Left colon (tissue), 2 donors: Measurements from ENCODE around the gene SBF2. TPM values are rescaled to one million over a fixed set of nuclear protein-coding genes. Genes with fewer than 3 reads are reported as not detected.
"Not testable (repeated sequence)": the region's sequence is repeated elsewhere in the genome, so short reads cannot be mapped to it uniquely, and the experiment has no call there.

Experiments
- ATAC-seq: fragments of 200-7000 bp; cut with Tn5 transposase; one replicate; pipeline ENCODE4 v1.9.1; 2020; ENCODE audit warnings: mild to moderate bottlenecking, moderate library complexity
- DNase-seq, 2 donors: peaks; one replicate each; pipeline ENCODE4 v3.0.0-alpha.2; 2020
- intact Hi-C, 2 donors: fragments of 100-400 bp; cut with DNase I in 1 of 2; cut with micrococcal nuclease in 1 of 2; formaldehyde crosslinking; loops; one replicate each; pipeline versions ENCODE4 v1.11.2 to v1.14.0; 2022; cut with DNase I, micrococcal nuclease
- total RNA-seq, 2 donors: library from RNA; stranded (reverse); fragmentation: NEBNext Ultra II Directional; extraction: Animal tissue kit (Norgen Biotek cat#: 25700); gene quantifications; one replicate each; pipeline ENCODE4 v1.2.1, GENCODE V29; 2021
- donor health status: DM: no; HTN: no; CAD: no.
- donor health status: DM: yes; HTN: yes; CAD: no.

SBF2 gene
- total RNA-seq, 2 donors from 2014 or later, result 46.4 to 49.9 TPM

DNA sequence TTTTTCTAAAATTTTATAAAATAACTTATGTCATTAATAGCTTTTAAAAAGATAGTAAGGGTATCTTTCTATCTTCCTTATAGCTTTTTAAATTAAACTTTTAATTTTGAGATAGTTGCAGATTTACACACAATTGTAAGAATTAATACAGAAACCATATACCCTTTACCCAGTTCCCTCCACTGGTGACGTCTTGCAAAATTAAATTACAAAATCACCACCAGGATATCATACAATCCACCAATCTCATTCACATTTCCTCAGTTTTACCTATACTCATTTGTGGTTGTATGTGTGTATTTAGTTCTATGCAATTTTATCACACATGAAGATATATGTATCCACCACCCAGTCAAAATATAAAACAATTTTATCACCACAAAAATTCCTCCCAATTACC lies 10.0 kb downstream of the SBF2 start:
- ATAC-seq, result no peak
- no peak for DNase-seq
- intact Hi-C loops, result no loop called here

- intact Hi-C loops, result no loop called here
- no peak for DNase-seq
- no peak for ATAC-seq
Measured at GRCh38 chr11:10282117-10282516, 11.9 kb downstream of the SBF2 start.

- intact Hi-C loops, result no loop called here
- ATAC-seq (no peak), DNase-seq (no peak)
Measured at GRCh38 chr11:10275714-10276113, 18.3 kb downstream of the SBF2 start.

DNA sequence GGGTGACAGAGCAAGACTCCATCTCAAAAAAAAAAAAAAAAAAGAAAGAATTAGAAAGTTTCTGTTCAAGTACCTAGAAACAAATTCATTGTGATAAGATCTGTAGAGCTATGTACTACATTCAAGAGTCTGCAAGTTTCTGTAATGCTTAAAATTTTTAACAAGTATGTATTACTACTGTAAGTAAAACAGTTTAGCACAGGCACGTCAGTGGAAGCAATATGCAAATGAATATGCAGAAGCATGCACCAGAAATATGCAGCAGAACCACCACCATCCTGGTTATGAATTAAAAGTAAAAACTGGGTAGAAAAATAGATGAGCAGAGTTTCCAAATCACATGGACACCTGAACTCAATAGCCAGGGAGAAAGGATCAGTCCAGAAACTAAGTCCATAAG lies 19.3 kb downstream of the SBF2 start:
- intact Hi-C loops, result no loop called here
- ATAC-seq (no peak), DNase-seq (no peak)

DNA sequence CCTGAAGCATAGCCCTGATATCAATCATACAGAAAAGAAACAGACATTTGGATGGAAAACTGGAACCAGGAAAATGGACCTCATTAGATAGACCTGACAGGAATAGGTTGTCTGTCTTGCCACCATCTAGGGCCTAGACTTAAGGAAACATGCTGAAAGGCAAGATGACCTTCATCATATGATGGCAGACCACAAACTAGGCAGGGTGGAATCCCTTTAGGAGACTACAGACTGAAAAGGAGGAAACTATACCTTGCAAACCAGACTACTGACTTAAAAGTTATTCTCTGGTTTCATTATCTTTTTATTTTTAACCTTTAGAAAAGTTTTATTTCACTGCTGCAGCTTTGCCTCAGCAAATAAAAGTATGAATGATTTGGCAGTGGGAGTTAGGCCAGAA lies 20.3 kb downstream of the SBF2 start:
- ATAC-seq, result no peak
- DNase-seq, result no peak
- intact Hi-C loops, result no loop called here

DNA sequence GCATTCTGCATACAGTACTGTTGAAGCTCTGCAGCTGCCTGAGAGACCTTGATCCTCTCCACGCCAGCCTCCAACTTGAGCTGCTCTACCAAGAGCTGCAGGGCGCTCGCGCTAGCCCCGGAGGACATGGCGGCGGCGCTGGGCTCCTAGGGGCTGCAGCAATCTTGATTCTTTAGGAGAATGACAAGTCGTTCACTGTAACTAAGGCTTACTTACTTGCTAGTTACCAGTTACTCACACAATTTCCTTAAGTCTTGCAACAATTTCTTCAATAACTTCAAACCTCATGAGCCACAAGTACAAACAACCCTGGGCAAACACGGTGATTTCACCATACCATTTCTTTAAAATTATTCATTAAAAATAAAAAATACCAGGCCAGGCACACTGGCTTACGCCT lies 21.9 kb downstream of the SBF2 start:
- intact Hi-C loops, result no loop called here
- no peak for DNase-seq
- no peak for ATAC-seq

- DNase-seq (no peak), ATAC-seq (no peak)
- intact Hi-C loops, result no loop called here
Measured at GRCh38 chr11:10268746-10269488, 25.1 kb downstream of the SBF2 start.

DNA sequence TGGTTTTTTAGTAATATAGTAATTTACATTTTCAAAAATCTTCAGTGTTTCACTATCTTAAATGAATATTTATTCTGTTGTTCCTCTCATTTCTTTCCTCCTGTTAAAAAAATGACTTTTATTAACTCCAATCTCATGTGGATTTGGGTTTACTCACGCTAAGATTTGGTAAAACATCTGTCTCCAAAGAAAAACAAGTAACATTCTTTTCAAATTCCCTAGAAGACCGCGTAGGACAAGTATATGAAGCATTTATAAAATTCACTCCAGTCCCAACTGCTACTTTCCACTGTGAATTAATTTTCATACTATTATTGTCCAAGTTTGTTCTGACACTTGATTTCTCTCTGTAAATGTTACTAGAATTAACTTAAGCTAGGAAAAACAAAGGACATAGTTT lies 26.2 kb downstream of the SBF2 start:
- intact Hi-C loops, result no loop called here
- ATAC-seq, result no peak
- no peak for DNase-seq

DNA sequence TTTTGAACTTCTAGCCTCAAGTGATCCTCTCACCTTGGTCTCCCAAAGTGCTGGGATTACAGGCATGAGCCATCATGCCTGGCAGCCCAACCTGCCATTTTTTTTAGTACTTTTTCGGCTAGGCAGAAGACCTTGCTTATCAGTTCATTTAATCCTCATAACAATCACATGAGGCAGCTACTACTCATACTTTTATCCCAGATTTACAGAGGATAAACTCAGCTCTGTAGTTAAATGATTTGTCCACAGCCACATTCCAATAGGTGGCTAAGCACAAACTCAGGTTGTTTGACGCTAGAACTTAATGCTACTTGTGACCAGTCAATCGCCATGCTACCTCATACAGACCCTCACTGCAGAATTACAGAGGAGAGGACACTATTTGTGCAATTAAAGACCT lies 28.1 kb downstream of the SBF2 start:
- intact Hi-C loops, result no loop called here
- no peak for ATAC-seq

DNA sequence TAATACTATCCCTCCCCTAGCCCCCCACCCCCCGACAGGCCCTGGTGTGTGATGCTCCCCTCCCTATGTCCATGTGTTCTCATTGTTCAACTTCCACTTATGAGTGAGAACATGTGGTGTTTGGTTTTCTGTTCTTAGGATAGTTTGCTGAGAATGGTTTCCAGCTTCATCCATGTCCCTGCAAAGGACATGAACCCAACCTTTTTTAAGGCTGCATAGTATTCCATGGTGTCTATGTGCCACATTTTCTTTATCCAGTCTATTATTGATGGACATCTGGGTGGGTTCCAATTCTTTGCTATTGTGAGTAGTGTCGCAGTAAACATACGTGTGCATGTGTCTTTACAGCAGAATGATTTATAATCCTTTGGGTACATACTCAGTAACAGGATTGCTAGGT lies 29.3 kb downstream of the SBF2 start:
- intact Hi-C loops, DNase-seq, ATAC-seq: not testable (repeated sequence)

More for the DNA sequence above, 28.1 kb downstream of the SBF2 start:
- no peak for DNase-seq

DNA sequence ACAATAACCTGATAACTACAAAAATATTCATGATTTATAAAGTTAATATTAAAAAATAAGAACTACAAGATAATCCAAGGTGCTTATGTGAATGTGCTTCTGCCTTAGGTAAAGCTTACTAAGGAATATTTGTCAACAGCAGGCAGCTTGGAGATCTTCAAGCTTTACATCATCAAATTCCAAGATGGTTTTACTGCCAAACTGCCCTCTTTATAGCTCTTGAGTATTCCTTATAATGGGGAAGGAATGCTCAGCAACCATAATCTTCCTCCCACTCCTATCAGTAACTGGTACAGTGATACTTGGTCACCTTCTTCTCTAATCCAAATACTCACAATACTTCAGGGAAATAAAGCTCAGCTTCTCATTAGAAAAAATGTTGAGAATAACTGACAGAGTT lies 30.1 kb downstream of the SBF2 start:
- ATAC-seq (no peak), DNase-seq (no peak)
- intact Hi-C loops, result no loop called here

DNA sequence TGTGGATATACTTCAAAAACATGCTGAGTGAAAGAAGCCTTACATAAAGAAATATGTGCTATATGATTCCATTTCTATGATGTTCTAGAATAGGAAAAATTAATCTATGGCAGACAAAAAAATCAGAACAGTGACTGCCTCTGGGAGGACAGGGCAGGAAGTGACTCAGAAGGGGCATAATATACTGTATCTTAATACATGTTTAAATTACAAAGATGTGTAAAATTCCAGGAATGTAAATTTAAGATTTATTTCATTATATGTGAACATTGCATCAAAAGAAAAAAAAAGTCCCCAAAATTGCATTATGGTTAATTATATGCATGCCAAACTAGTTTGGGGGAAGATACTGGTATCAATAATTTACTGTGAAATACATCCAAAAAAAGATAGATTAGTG lies 32.2 kb downstream of the SBF2 start:
- ATAC-seq (no peak), DNase-seq (no peak)
- intact Hi-C loops, result no loop called here

DNA sequence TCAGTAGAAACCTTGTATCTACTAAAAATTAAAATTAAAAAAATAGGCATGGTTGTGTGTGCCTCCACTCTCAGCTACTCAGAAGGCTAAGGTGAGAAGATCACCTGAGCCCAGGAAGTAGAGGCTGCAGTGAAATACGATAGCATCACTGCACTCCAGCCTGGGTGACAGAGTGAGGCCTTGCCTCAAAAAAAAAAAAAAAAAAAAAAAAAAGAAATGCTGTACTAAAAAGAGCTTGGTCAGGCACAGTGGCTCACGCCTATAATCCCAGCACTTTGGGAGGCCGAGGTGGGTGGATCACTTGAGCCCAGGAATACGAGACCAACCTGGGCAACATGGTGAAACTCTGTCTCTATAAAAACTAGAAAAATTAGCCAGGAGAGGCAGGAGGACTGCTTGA lies 36.5 kb downstream of the SBF2 start:
- intact Hi-C loops, result no loop called here
- no peak for ATAC-seq

DNA sequence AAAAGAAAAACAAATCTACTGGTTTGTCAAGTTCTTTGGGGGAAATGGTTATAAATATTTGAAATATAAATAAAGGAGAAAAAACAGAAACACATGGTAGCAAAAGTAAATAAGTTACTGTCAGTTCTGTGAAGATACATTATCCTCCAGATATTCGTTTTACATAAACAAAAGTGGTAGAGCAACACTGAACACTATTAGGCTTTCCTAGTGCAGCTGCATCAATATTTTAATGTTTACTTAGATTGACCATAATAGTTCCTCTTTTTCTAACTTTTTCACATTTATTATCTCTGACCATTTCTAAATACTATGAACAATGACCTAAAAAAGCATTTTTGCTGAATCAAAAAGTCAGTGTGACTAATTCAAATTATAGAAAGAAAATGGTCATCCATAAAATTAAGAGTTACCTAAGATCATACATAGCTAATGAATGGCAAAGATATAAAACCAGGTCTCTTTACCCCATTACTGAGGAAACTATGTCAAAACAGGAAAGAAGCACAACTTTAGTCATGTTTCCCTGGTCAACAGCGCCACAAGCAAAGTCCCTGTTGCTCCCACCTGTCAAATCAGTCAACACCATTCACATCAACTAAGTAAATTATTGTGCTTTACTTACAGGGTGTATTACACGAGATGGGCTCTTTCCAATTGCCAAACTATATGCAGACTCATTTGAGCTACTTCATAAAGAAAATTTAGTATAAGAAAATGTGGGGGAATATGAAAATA lies 38.5 kb downstream of the SBF2 start:
- ATAC-seq, result no peak
- intact Hi-C loops, result no loop called here
- no peak for DNase-seq

More for the DNA sequence above, 36.5 kb downstream of the SBF2 start:
- no peak for DNase-seq

DNA sequence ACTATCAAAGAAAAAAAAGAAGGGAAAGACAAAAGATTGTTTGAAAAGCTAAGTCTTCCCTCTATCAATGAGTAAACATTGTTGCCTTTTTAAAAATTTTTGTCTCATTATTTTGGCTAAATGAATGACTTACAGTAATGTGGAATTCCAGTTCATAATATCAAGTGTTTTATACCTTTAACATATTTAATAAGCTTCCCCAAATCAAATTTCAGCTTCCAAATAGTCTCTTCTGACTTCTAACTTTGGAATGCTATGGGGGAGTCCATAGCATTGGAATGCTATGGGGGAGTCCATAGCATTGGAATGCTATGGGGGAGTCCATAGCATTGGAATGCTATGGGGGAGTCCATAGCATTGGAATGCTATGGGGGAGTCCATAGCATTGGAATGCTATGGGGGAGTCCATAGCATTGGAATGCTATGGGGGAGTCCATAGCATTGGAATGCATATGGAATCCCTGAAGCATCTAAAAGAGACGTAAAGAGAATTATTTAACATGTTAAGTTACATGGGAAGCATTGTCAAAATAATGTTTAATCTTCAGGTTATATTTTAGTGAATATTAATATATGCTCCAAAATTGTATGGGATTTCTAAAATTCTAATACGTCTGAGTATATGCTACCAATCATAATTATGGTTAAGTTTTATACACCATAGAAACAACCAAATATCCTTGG lies 44.4 kb downstream of the SBF2 start:
- DNase-seq, intact Hi-C loops, ATAC-seq: not testable (repeated sequence)

GRCh38 chr11:10247011-10247410 lies 47.0 kb downstream of the SBF2 start:
- DNase-seq, result no peak
- intact Hi-C loops, result no loop called here
- no peak for ATAC-seq

DNA sequence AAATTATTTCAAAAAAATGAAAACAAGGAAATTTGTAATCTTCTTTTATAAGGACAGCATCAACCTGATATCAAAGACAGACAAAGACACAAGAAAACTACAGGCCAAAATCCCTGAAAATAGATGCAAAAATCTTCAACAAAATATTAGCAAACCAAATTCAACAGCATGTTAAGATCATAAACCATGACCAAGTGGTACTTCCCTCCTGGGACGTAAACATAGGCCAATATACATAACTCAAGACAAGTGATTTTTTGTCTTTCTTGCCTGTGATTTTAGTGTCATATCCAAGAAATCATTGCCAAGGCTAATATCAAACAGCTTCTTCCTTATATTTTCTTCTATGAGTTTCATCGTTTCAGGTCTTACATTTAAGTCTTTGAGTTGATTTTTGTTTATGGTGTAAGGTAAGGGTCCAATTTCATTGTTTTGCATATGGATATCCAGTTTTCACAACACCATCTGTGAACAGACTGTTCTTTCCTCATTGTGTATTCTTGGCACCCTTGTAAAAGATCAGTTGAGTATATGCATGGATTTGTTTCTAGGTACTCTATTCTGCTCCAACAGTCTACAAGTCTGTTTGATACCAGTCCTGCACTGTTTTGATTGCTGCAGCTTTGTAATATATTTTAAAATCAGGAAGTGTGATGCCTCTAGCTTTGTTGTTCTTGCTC lies 50.0 kb downstream of the SBF2 start:
- intact Hi-C loops, result no loop called here
- no peak for ATAC-seq
- no peak for DNase-seq

GRCh38 chr11:10236840-10237239 lies 57.2 kb downstream of the SBF2 start:
- intact Hi-C loops, result no loop called here
- ATAC-seq, result no peak
- no peak for DNase-seq

- no peak for ATAC-seq
- intact Hi-C loops, result no loop called here
- no peak for DNase-seq
Measured at GRCh38 chr11:10233581-10233980, 60.4 kb downstream of the SBF2 start.

DNA sequence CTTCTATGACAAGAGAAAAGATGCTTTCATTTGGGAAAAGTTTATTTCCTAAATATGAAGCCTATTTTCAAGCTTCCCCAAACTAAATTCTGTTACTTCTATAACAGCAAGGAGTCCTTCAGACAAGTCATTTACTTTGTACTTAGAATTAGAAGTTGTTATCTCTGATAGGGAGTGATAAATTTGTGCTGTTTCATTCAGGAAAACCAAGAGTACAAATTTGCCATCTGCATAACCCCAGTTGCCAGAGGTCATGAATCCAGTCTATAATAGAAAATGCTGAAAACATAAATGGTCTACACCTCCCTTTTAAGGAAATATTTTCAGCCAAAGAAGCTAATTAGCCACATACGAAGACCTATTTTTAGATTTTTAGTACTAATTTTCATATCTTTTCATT lies 61.3 kb downstream of the SBF2 start:
- intact Hi-C loops, result no loop called here
- no peak for ATAC-seq
- no peak for DNase-seq
